Activated CD8-positive, alpha-beta T cell treated with anti-CD3 and anti-CD28 coated beads for 36 hours (primary cell): Measurements from ENCODE around the gene LRIG1. TPM values are rescaled to one million over a fixed set of nuclear protein-coding genes. Genes with fewer than 3 reads are reported as not detected.

Experiments used
- ATAC-seq: fragments of 200-7000 bp; cut with Tn5 transposase; one replicate; pipeline ENCODE4 v1.10.0; 2021; ENCODE audit warnings: mild to moderate bottlenecking, moderate library complexity
- CTCF ChIA-PET: fragments of 350-600 bp; sonication (Branson Sonifier 250); formaldehyde crosslinking; loops from one replicate; lab custom pipeline; 2021; ENCODE audit warnings: antibody characterized with exemption; lab: Charles Lee
- POLR2A ChIA-PET: fragments of 350-600 bp; sonication (Branson Sonifier 250); formaldehyde crosslinking; loops from one replicate; lab custom pipeline; 2021; ENCODE audit warnings: antibody characterized with exemption; lab: Charles Lee
- DNase-seq: peaks from one replicate; pipeline ENCODE4 v3.0.0-alpha.2; 2020
- H3K27ac Mint-ChIP-seq: one replicate; pipeline ENCODE4 v1.8.0; 2021; ENCODE audit warnings: mild to moderate bottlenecking, mixed read lengths
- H3K27me3 Mint-ChIP-seq: one replicate; pipeline ENCODE4 v1.8.0; 2021; ENCODE audit warnings: mixed read lengths
- H3K36me3 Mint-ChIP-seq: one replicate; pipeline ENCODE4 v1.8.0; 2021; ENCODE audit warnings: low read depth, mixed read lengths
- H3K4me1 Mint-ChIP-seq: one replicate; pipeline ENCODE4 v1.8.0; 2021; ENCODE audit warnings: low read depth, mixed read lengths
- H3K4me3 Mint-ChIP-seq: one replicate; pipeline ENCODE4 v1.8.0; 2021; ENCODE audit warnings: mild to moderate bottlenecking, moderate library complexity, mixed read lengths
- H3K9me3 Mint-ChIP-seq: one replicate; pipeline ENCODE4 v1.8.0; 2021; ENCODE audit warnings: mixed read lengths
- intact Hi-C: fragments of 100-400 bp; cut with micrococcal nuclease; formaldehyde crosslinking; loops from one replicate; pipeline ENCODE4 v1.10.0; 2022
- total RNA-seq, 2 experiments: library from RNA; stranded (reverse); gene quantifications; one replicate each; pipeline ENCODE4 v1.2.3, GENCODE V29; 2021
- TF ChIP-seq, protein P1 (sequence below): fragments of 200-600 bp; IDR thresholded peaks from one replicate; pipeline ENCODE4 v1.8.0; 2022; ENCODE audit warnings: antibody characterized with exemption, mild to moderate bottlenecking

LRIG1 gene
- total RNA-seq, 2 experiments from 2014 or later = 12.7 to 13.0 TPM

DNA sequence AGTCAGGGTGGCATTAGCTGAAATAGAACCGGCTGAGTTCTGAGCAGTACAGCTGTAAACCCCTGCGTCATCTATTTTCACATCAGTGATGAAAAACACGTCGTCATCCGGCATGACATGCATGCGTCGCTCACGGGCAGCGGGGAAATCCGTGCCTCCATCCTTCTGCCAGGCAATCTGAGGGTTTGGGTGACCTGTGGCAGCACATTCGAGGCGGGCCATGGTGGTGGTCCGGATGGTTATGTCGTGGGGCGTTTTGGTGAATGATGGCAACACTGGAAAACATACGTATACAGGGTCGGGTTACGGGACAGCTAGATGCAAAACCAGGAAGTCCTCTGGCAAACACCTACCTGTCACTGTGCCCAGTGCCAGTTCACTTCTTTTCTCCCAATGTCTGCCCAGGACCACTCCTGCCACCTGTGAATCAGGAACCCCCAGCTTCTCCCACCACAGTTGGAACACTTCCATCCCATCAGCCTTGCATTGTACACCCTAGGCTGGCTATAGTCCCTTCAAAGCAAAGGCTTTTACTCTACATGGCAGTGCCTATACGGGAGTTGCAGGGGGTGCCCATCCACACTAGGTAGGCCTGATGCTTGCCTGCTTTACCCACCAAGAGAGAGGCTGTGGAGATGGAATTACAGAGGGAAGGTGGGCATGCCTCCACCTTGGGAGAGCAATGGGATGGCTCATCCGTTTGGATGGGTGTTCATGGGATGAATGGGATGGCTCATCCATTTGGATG is 116.7 kb downstream of the LRIG1 start:
- Mint-ChIP-seq H3K36me3 (peaks cover 89% of the 10 kb centered on the region), H3K27ac (peak overlapping the region; percentile 48), H3K27me3 (no peaks in the 10 kb centered on the region), H3K4me1 (peaks cover 18% of the 10 kb centered on the region), H3K9me3 (peaks cover 11% of the 10 kb centered on the region), H3K4me3 (no peak overlapping the region)
- ATAC-seq (no peak), DNase-seq (no peak)
- intact Hi-C loops = no loop called here
- POLR2A ChIA-PET = no interaction called here
- TF ChIP-seq, protein P1, sequence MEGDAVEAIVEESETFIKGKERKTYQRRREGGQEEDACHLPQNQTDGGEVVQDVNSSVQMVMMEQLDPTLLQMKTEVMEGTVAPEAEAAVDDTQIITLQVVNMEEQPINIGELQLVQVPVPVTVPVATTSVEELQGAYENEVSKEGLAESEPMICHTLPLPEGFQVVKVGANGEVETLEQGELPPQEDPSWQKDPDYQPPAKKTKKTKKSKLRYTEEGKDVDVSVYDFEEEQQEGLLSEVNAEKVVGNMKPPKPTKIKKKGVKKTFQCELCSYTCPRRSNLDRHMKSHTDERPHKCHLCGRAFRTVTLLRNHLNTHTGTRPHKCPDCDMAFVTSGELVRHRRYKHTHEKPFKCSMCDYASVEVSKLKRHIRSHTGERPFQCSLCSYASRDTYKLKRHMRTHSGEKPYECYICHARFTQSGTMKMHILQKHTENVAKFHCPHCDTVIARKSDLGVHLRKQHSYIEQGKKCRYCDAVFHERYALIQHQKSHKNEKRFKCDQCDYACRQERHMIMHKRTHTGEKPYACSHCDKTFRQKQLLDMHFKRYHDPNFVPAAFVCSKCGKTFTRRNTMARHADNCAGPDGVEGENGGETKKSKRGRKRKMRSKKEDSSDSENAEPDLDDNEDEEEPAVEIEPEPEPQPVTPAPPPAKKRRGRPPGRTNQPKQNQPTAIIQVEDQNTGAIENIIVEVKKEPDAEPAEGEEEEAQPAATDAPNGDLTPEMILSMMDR = no peak
- CTCF ChIA-PET = no interaction called here

DNA sequence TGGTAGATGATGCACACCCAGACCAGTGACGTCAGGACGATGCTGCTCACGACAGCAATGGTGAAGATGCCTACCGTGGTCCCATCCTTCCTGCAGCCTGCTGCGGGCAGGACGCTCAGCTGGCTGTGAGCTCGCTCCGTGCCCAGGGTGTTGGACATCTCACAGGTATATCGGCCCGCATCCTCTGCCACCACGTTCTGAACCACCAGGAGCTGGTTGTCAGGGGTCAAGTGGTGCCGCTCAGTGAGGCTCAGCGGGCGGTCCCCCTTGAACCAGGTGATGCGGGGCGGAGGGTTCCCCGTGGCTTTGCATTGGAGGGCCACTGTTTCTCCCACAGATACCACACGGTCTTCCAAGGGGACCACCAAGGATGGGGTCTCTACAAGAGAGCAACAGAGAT is 117.8 kb downstream of the LRIG1 start:
- H3K27me3 Mint-ChIP-seq = no peaks in the 10 kb centered on the region
- peaks cover 91% of the 10 kb centered on the region for H3K36me3 Mint-ChIP-seq
- POLR2A ChIA-PET = no interaction called here
- H3K27ac Mint-ChIP-seq = no peak overlapping the region
- intact Hi-C loops = no loop called here
- H3K4me1 Mint-ChIP-seq = peaks cover 21% of the 10 kb centered on the region
- CTCF ChIA-PET = no interaction called here
- TF ChIP-seq, protein P1 = no peak
- H3K4me3 Mint-ChIP-seq = no peak overlapping the region
- peaks cover 6% of the 10 kb centered on the region for H3K9me3 Mint-ChIP-seq
- ATAC-seq (no peak), DNase-seq (no peak)

DNA sequence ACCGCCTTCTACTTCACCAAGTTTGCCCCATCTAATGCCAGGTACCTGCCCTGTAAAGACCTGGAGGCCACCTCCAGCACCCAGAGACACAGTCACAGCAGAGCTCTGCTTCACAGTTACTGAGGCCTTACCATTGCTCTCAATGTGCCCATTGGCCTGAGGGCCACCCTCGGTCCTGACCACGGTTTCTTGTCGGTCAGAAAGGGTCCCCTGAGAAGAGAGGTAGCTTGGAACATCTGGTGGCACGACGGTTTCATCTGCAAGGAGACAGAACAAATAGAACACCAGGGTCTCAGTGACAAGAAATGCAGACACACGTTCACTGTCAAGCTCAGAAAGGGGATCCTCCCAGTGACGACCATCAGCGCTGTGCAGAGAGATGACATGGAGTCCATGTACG is 118.7 kb downstream of the LRIG1 start:
- intact Hi-C loops = no loop called here
- POLR2A ChIA-PET = interaction anchor here (0.8 kb wide), 1 partner anchor 9 kb away, joined by 3 read pairs; no protein-coding TSS in a partner anchor
- TF ChIP-seq, protein P1 = no peak
- ATAC-seq (no peak), DNase-seq (no peak)
- Mint-ChIP-seq H3K27ac (no peak overlapping the region), H3K9me3 (peaks cover 6% of the 10 kb centered on the region), H3K4me1 (peaks cover 22% of the 10 kb centered on the region), H3K4me3 (no peak overlapping the region), H3K36me3 (peaks cover 94% of the 10 kb centered on the region), H3K27me3 (no peaks in the 10 kb centered on the region)
- CTCF ChIA-PET = interaction anchor here (1.6 kb wide), 1 partner anchor 9 kb away, joined by 4 read pairs; no protein-coding TSS in a partner anchor

DNA sequence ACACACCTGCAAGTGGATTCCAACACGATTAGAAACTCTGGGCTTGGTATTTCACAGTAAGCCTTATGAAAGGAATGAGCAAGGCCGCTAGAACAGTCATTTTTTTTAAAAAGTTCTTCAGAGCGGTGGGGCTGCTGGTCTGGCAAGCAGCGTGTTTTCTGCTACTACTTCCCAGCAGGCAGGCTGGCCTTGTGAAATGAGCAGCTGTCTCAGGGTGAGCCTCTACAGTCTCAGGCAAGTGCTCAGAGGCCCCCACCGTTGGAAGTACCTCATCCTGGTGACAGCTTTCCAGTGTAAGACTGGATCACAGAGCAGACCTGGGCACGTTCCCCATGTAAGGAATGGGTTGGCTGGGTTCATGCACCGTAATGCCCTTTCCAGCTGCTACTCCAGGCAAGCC is 119.2 kb downstream of the LRIG1 start:
- DNase-seq (no peak), ATAC-seq (no peak)
- POLR2A ChIA-PET = no interaction called here
- no peak overlapping the region for H3K27ac Mint-ChIP-seq
- CTCF ChIA-PET = interaction anchor here (1.6 kb wide), 1 partner anchor 10 kb away, joined by 4 read pairs; no protein-coding TSS in a partner anchor
- TF ChIP-seq, protein P1 = no peak
- H3K9me3 Mint-ChIP-seq = peaks cover 6% of the 10 kb centered on the region
- H3K36me3 Mint-ChIP-seq = peaks cover 94% of the 10 kb centered on the region
- H3K4me3 Mint-ChIP-seq = no peak overlapping the region
- peaks cover 19% of the 10 kb centered on the region for H3K4me1 Mint-ChIP-seq
- no peaks in the 10 kb centered on the region for H3K27me3 Mint-ChIP-seq
- intact Hi-C loops = no loop called here

DNA sequence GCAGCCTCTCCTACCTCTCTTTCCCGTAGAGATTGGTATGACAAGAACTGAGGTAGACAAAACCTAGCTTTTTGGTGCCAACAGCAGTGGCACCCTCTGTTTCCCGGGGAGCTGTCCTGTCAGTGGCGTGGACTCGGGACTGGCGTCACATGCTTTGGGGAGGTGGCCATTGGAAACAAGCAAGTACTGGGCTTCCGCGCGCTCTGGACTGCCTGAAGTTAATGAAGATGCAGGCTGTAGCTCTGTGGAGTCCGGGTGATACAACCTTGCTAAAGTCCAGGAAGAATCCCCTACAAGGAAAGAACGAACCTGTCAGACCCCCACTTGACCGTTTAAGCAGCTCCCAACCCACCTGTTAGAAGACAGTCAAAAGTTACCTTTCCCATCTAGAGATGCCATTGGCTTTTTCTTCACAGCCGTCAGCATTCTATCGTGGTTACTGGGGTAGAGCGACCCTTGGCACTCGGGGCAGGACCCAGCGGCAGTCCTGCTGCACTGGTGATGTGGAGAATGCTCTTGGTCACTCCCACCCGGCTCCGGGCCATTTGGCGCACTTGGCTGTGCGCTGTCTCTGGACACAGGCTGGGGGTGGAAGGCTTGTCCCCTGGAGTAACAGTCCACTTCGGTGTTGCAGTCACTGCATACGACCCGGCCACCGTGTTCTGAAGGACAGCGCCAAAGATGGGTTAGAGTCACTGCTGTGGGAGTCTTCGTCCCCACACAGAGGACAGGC is 120.5 kb downstream of the LRIG1 start:
- Mint-ChIP-seq H3K4me1 (peaks cover 13% of the 10 kb centered on the region), H3K27ac (no peak overlapping the region), H3K9me3 (no peaks in the 10 kb centered on the region), H3K4me3 (no peak overlapping the region), H3K36me3 (peaks cover 93% of the 10 kb centered on the region), H3K27me3 (no peaks in the 10 kb centered on the region)
- ChIA-PET CTCF (interaction anchor here (1.1 to 1.5 kb wide), 2 partner anchors 28 to 436 kb away, joined by 3 read pairs; no protein-coding TSS in a partner anchor), POLR2A (interaction anchor here (0.6 kb wide), 1 partner anchor 573 kb away, joined by 3 read pairs; no protein-coding TSS in a partner anchor)
- intact Hi-C loops = no loop called here
- TF ChIP-seq, protein P1 = no peak
- ATAC-seq (no peak), DNase-seq (no peak)
